Measurements from ENCODE around the gene PARD3. TPM values are rescaled to one million over a fixed set of nuclear protein-coding genes. Genes with fewer than 3 reads are reported as not detected.

Gene PARD3
- total and polyA plus RNA-seq, 7 experiments from 2014 or later, result 0.19 to 1.2 (median 0.43) TPM

GRCh38 chr10:34553747-34554146 lies 261.3 kb downstream of the PARD3 start:
- no peak overlapping the region for H3K27ac ChIP-seq (ENCODE audit: low read depth, low read length)
- intact Hi-C loops (cut with micrococcal nuclease), result no loop called here
- POLR2A ChIA-PET, result no interaction called here
- no peaks in the 10 kb centered on the region for H3K36me3 ChIP-seq (ENCODE audit: control insufficient read depth in 2 of 3, insufficient read depth in 3 of 3, low read length in 3 of 3)
- ATAC-seq (no peak), DNase-seq (no peak)
- no peak overlapping the region for H3K4me3 ChIP-seq (ENCODE audit: low read length)
- no peaks in the 10 kb centered on the region for H3K4me1 ChIP-seq (ENCODE audit: control insufficient read depth in 2 of 2, insufficient read depth in 2 of 2, low read length in 2 of 2)
- H3K27ac Mint-ChIP-seq, result no peak overlapping the region
- no peaks in the 10 kb centered on the region for H3K36me3 Mint-ChIP-seq
- no peaks in the 10 kb centered on the region for H3K27me3 ChIP-seq (ENCODE audit: control insufficient read depth in 2 of 2, insufficient read depth in 2 of 2, low read length in 2 of 2)
- CTCF ChIA-PET, result interaction anchor here (0.6 kb wide), 1 partner anchor 1474 kb away, joined by 3 read pairs; no protein-coding TSS in a partner anchor
- H3K9me3 Mint-ChIP-seq, result peaks cover 0 to 6% (median 0%) of the 10 kb centered on the region in 11 donors
- H3K4me1 Mint-ChIP-seq, result no peaks in the 10 kb centered on the region
- no peak overlapping the region for H3K4me3 Mint-ChIP-seq
- peaks cover 0 to 11% (median 0%) of the 10 kb centered on the region in 5 donors for H3K27me3 Mint-ChIP-seq
- H3K9me3 ChIP-seq (ENCODE audit: control insufficient read depth in 2 of 3, low read length in 3 of 3), result no peaks in the 10 kb centered on the region

- Histone ChIP-seq H3K4me1 (ENCODE audit: control insufficient read depth in 2 of 2, insufficient read depth in 2 of 2, low read length in 2 of 2) (no peaks in the 10 kb centered on the region), H3K27ac (ENCODE audit: low read depth, low read length) (no peak overlapping the region), H3K27me3 (ENCODE audit: control insufficient read depth in 2 of 2, insufficient read depth in 2 of 2, low read length in 2 of 2) (no peaks in the 10 kb centered on the region), H3K4me3 (ENCODE audit: low read length) (no peak overlapping the region), H3K9me3 (ENCODE audit: control insufficient read depth in 2 of 3, low read length in 3 of 3) (no peaks in the 10 kb centered on the region), H3K36me3 (ENCODE audit: control insufficient read depth in 2 of 3, insufficient read depth in 3 of 3, low read length in 3 of 3) (no peaks in the 10 kb centered on the region)
- peaks cover 0 to 6% (median 0%) of the 10 kb centered on the region in 11 donors for H3K9me3 Mint-ChIP-seq
- H3K27me3 Mint-ChIP-seq, result peaks cover 0 to 4% (median 0%) of the 10 kb centered on the region in 5 donors
- no peaks in the 10 kb centered on the region for H3K4me1 Mint-ChIP-seq
- DNase-seq (no peak), ATAC-seq (no peak)
- H3K27ac Mint-ChIP-seq, result no peak overlapping the region
- intact Hi-C loops (cut with micrococcal nuclease), result no loop called here
- no peak overlapping the region for H3K4me3 Mint-ChIP-seq
- H3K36me3 Mint-ChIP-seq, result no peaks in the 10 kb centered on the region
- ChIA-PET CTCF (no interaction called here), POLR2A (no interaction called here)
Measured at GRCh38 chr10:34551295-34551694, 263.8 kb downstream of the PARD3 start.

DNA sequence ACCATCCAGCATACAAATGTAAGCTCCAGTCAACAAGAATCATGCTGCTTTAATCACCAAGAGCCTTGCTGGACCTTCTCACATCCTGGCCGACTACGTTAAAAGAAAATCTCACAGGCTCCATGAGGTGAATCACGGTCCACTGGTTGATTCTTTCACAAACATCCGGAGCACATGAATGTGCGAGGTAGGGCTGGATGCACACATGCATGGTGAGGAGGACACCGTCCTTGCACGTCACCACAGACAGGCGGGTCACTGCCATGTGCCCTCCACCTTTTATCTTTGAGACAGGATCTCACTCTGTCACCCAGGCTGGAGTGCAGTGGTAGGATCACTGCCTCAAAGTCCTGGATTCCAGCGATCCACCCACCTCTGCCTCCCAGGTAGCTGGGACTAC lies 265.1 kb downstream of the PARD3 start:
- no peaks in the 10 kb centered on the region for H3K4me1 ChIP-seq (ENCODE audit: control insufficient read depth in 2 of 2, insufficient read depth in 2 of 2, low read length in 2 of 2)
- H3K27ac Mint-ChIP-seq, result no peak overlapping the region
- H3K4me1 Mint-ChIP-seq, result no peaks in the 10 kb centered on the region
- ChIA-PET POLR2A (no interaction called here), CTCF (no interaction called here)
- DNase-seq (no peak), ATAC-seq (no peak)
- H3K27me3 ChIP-seq (ENCODE audit: control insufficient read depth in 2 of 2, insufficient read depth in 2 of 2, low read length in 2 of 2), result no peaks in the 10 kb centered on the region
- H3K9me3 Mint-ChIP-seq, result no peaks in the 10 kb centered on the region
- no peaks in the 10 kb centered on the region for H3K36me3 Mint-ChIP-seq
- H3K27me3 Mint-ChIP-seq, result no peaks in the 10 kb centered on the region
- H3K9me3 ChIP-seq (ENCODE audit: control insufficient read depth in 2 of 3, low read length in 3 of 3), result no peaks in the 10 kb centered on the region
- H3K4me3 Mint-ChIP-seq, result no peak overlapping the region
- no peak overlapping the region for H3K4me3 ChIP-seq (ENCODE audit: low read length)
- H3K36me3 ChIP-seq (ENCODE audit: control insufficient read depth in 2 of 3, insufficient read depth in 3 of 3, low read length in 3 of 3), result no peaks in the 10 kb centered on the region
- H3K27ac ChIP-seq (ENCODE audit: low read depth, low read length), result no peak overlapping the region
- intact Hi-C loops (cut with micrococcal nuclease), result no loop called here

GRCh38 chr10:34549001-34549400 lies 266.1 kb downstream of the PARD3 start:
- POLR2A ChIA-PET, result no interaction called here
- CTCF ChIA-PET, result no interaction called here
- Mint-ChIP-seq H3K4me3 (no peak overlapping the region), H3K4me1 (no peaks in the 10 kb centered on the region), H3K27ac (no peak overlapping the region), H3K36me3 (no peaks in the 10 kb centered on the region), H3K27me3 (no peaks in the 10 kb centered on the region), H3K9me3 (no peaks in the 10 kb centered on the region)
- no peak for ATAC-seq
- Histone ChIP-seq H3K4me1 (ENCODE audit: control insufficient read depth in 2 of 2, insufficient read depth in 2 of 2, low read length in 2 of 2) (no peaks in the 10 kb centered on the region), H3K9me3 (ENCODE audit: control insufficient read depth in 2 of 3, low read length in 3 of 3) (no peaks in the 10 kb centered on the region), H3K27me3 (ENCODE audit: control insufficient read depth in 2 of 2, insufficient read depth in 2 of 2, low read length in 2 of 2) (no peaks in the 10 kb centered on the region), H3K4me3 (ENCODE audit: low read length) (no peak overlapping the region), H3K27ac (ENCODE audit: low read depth, low read length) (no peak overlapping the region), H3K36me3 (ENCODE audit: control insufficient read depth in 2 of 3, insufficient read depth in 3 of 3, low read length in 3 of 3) (no peaks in the 10 kb centered on the region)
- no peak for DNase-seq
- intact Hi-C loops (cut with micrococcal nuclease), result no loop called here

GRCh38 chr10:34548466-34548865 lies 266.6 kb downstream of the PARD3 start:
- no peaks in the 10 kb centered on the region for H3K4me1 ChIP-seq (ENCODE audit: control insufficient read depth in 2 of 2, insufficient read depth in 2 of 2, low read length in 2 of 2)
- no peak overlapping the region for H3K27ac ChIP-seq (ENCODE audit: low read depth, low read length)
- Mint-ChIP-seq H3K4me3 (no peak overlapping the region), H3K36me3 (no peaks in the 10 kb centered on the region), H3K9me3 (no peaks in the 10 kb centered on the region), H3K4me1 (no peaks in the 10 kb centered on the region), H3K27me3 (no peaks in the 10 kb centered on the region), H3K27ac (no peak overlapping the region)
- CTCF ChIA-PET, result no interaction called here
- POLR2A ChIA-PET, result no interaction called here
- no peaks in the 10 kb centered on the region for H3K9me3 ChIP-seq (ENCODE audit: control insufficient read depth in 2 of 3, low read length in 3 of 3)
- ATAC-seq (no peak), DNase-seq (no peak)
- intact Hi-C loops (cut with micrococcal nuclease), result no loop called here
- H3K36me3 ChIP-seq (ENCODE audit: control insufficient read depth in 2 of 3, insufficient read depth in 3 of 3, low read length in 3 of 3), result no peaks in the 10 kb centered on the region
- H3K27me3 ChIP-seq (ENCODE audit: control insufficient read depth in 2 of 2, insufficient read depth in 2 of 2, low read length in 2 of 2), result no peaks in the 10 kb centered on the region
- H3K4me3 ChIP-seq (ENCODE audit: low read length), result no peak overlapping the region

DNA sequence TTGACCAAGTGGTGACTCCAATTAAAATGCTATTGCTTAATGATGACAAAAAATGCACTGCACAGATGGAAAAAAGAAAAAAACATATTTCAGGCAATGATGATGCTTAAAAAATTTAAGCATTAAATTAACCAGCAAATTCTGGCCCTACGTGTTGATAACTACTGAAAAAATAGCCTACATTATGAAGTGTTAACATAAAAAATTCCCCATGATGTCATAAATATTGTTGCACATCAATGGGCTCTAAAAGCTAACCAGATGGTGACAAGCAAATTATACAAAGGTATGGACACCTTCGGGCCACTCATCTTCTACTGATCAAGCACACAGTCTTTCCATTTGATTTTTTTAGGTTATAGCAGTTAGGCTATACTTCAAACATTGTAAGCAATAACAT lies 267.4 kb downstream of the PARD3 start:
- Mint-ChIP-seq H3K36me3 (no peaks in the 10 kb centered on the region), H3K4me3 (no peak overlapping the region), H3K4me1 (no peaks in the 10 kb centered on the region), H3K27ac (no peak overlapping the region), H3K9me3 (no peaks in the 10 kb centered on the region), H3K27me3 (no peaks in the 10 kb centered on the region)
- ATAC-seq (no peak), DNase-seq (no peak)
- intact Hi-C loops (cut with micrococcal nuclease), result no loop called here
- ChIA-PET CTCF (no interaction called here), POLR2A (no interaction called here)
- Histone ChIP-seq H3K27me3 (ENCODE audit: control insufficient read depth in 2 of 2, insufficient read depth in 2 of 2, low read length in 2 of 2) (no peaks in the 10 kb centered on the region), H3K36me3 (ENCODE audit: control insufficient read depth in 2 of 3, insufficient read depth in 3 of 3, low read length in 3 of 3) (no peaks in the 10 kb centered on the region), H3K27ac (ENCODE audit: low read depth, low read length) (no peak overlapping the region), H3K4me1 (ENCODE audit: control insufficient read depth in 2 of 2, insufficient read depth in 2 of 2, low read length in 2 of 2) (no peaks in the 10 kb centered on the region), H3K9me3 (ENCODE audit: control insufficient read depth in 2 of 3, low read length in 3 of 3) (no peaks in the 10 kb centered on the region), H3K4me3 (ENCODE audit: low read length) (no peak overlapping the region)

GRCh38 chr10:34547291-34547690 lies 267.8 kb downstream of the PARD3 start:
- Mint-ChIP-seq H3K9me3 (no peaks in the 10 kb centered on the region), H3K36me3 (no peaks in the 10 kb centered on the region), H3K27me3 (no peaks in the 10 kb centered on the region), H3K4me1 (no peaks in the 10 kb centered on the region), H3K4me3 (no peak overlapping the region), H3K27ac (no peak overlapping the region)
- ChIA-PET POLR2A (no interaction called here), CTCF (no interaction called here)
- no peaks in the 10 kb centered on the region for H3K9me3 ChIP-seq (ENCODE audit: control insufficient read depth in 2 of 3, low read length in 3 of 3)
- no peak for ATAC-seq
- no peak for DNase-seq
- no peaks in the 10 kb centered on the region for H3K27me3 ChIP-seq (ENCODE audit: control insufficient read depth in 2 of 2, insufficient read depth in 2 of 2, low read length in 2 of 2)
- H3K4me1 ChIP-seq (ENCODE audit: control insufficient read depth in 2 of 2, insufficient read depth in 2 of 2, low read length in 2 of 2), result no peaks in the 10 kb centered on the region
- H3K4me3 ChIP-seq (ENCODE audit: low read length), result no peak overlapping the region
- intact Hi-C loops (cut with micrococcal nuclease), result no loop called here
- H3K27ac ChIP-seq (ENCODE audit: low read depth, low read length), result no peak overlapping the region
- H3K36me3 ChIP-seq (ENCODE audit: control insufficient read depth in 2 of 3, insufficient read depth in 3 of 3, low read length in 3 of 3), result no peaks in the 10 kb centered on the region

All from naive thymus-derived CD4-positive, alpha-beta T cell (primary cell).